Measurements from ENCODE around the gene ERMN.

Gene ERMN

DNA sequence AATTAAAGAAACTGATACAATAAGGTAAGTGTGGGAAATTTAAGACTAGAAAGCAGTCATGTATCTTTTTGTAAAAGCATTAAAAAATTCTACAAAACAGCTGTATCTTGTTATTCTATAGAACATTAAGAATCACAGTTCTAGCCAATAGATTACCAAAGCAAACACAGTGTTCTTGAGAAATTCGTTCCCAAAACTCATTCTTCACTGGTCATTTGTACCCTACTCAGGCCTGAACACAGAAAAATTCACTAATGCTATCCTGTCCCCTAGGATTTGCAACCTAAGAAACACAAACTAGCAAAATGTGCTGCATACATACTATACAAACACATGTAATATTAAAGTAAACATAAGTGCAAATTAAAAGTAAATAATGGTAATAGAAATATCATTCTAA, 29.1 kb downstream of the ERMN start:
- DNase-seq: no peak
- Histone ChIP-seq H3K4me3 (ENCODE audit: low read depth, low read length) (no peak overlapping the region), H3K9me3 (no peaks in the 10 kb centered on the region), H3K36me3 (no peaks in the 10 kb centered on the region), H3K4me1 (no peaks in the 10 kb centered on the region), H3K27me3 (no peaks in the 10 kb centered on the region; the same call in 1 of the 2 replicates)
- TF ChIP-seq, protein P1, sequence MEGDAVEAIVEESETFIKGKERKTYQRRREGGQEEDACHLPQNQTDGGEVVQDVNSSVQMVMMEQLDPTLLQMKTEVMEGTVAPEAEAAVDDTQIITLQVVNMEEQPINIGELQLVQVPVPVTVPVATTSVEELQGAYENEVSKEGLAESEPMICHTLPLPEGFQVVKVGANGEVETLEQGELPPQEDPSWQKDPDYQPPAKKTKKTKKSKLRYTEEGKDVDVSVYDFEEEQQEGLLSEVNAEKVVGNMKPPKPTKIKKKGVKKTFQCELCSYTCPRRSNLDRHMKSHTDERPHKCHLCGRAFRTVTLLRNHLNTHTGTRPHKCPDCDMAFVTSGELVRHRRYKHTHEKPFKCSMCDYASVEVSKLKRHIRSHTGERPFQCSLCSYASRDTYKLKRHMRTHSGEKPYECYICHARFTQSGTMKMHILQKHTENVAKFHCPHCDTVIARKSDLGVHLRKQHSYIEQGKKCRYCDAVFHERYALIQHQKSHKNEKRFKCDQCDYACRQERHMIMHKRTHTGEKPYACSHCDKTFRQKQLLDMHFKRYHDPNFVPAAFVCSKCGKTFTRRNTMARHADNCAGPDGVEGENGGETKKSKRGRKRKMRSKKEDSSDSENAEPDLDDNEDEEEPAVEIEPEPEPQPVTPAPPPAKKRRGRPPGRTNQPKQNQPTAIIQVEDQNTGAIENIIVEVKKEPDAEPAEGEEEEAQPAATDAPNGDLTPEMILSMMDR (IDR thresholded peaks at IDR 0.05; ENCODE audit: low read depth, low read length): no peak

DNA sequence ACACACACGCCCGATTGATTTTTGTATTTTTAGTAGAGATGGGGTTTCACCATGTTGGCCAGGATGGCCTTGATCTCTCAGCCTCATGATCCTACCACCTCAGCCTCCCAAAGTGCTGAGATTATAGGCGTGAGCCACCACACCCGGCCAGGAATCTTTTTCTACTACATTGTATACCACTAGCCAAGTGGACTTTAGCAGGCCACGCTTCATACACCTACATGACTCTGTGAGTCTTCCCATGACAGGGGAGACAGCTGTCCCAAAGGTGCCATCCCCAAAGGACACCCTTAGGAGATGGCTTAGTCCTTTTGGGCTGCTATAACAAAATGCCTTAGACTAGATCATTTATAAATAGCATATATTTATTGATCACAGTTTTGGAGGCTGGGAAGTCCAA, 32.8 kb downstream of the ERMN start:
- no peak for DNase-seq
- Histone ChIP-seq H3K36me3 (no peaks in the 10 kb centered on the region), H3K27me3 (no peaks in the 10 kb centered on the region), H3K4me1 (no peaks in the 10 kb centered on the region), H3K4me3 (ENCODE audit: low read depth, low read length) (no peak overlapping the region), H3K9me3 (no peaks in the 10 kb centered on the region)
- TF ChIP-seq, protein P1 (IDR thresholded peaks at IDR 0.05; ENCODE audit: low read depth, low read length): no peak

DNA sequence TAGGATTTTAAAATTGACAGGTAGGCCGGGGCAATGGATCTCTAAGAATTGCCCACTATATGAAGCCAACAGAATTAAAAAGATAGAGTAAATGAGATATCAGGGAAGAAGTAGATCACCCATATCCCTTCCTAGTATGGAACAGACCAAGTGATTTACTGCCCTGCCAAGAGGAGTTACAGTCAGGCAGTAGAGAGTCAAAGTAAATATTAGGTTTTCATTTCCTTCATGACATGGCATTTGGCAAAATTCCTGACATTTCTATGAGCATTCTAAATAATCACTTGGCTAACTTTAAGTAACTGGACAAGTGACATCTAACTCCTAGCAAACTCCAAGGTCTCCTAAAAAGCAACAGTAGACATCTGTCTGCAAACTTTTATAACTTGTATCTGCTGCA, 34.6 kb downstream of the ERMN start:
- H3K4me1 ChIP-seq: no peaks in the 10 kb centered on the region
- no peak overlapping the region for H3K4me3 ChIP-seq (ENCODE audit: low read depth, low read length)
- H3K9me3 ChIP-seq: no peaks in the 10 kb centered on the region
- H3K27me3 ChIP-seq: no peaks in the 10 kb centered on the region
- DNase-seq: no peak
- H3K36me3 ChIP-seq: no peaks in the 10 kb centered on the region
- TF ChIP-seq, protein P1 (IDR thresholded peaks at IDR 0.05; ENCODE audit: low read depth, low read length): no peak

DNA sequence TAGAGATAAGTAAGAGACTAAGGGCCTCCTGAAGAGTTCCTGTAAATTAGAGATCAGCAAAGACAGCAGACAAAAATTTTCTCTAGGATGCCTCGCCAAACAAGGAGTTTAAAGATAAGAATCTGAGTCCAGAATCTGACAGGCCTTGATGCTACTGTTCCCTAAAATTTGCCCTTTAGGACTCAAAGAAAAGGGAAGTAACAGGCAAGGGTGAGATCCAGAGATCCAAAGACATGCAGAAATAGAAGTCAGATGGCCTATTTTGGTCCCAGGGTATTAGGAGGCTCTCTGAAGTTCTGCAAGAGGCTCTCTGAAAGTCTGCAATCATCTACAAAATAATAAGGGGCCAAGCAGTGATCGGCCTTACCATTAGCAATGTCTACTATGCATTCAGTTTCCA, 35.1 kb downstream of the ERMN start:
- TF ChIP-seq, protein P1 (IDR thresholded peaks at IDR 0.05; ENCODE audit: low read depth, low read length): no peak
- H3K27me3 ChIP-seq: no peaks in the 10 kb centered on the region
- no peaks in the 10 kb centered on the region for H3K36me3 ChIP-seq
- H3K4me1 ChIP-seq: no peaks in the 10 kb centered on the region
- H3K4me3 ChIP-seq (ENCODE audit: low read depth, low read length): no peak overlapping the region
- no peak for DNase-seq
- no peaks in the 10 kb centered on the region for H3K9me3 ChIP-seq

DNA sequence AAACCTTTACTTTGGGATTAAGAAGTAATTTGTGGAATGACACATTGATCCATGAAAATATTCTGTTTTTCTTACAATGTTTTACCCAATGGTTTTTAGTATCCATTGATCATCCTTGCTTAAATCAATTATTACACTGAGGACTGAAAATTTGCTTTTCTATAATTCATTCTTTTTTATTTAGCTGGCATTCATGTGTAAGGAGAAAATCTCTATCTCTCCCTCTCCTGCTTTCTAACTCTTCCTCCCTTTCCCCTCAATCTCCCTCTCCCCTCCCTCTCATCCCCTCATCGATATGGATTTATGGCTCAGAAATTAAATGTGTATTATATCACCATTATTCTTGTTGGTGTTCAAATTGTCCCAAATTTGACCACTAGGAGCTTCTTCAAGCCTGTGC, 38.5 kb downstream of the ERMN start:
- H3K4me3 ChIP-seq (ENCODE audit: low read depth, low read length): no peak overlapping the region

DNA sequence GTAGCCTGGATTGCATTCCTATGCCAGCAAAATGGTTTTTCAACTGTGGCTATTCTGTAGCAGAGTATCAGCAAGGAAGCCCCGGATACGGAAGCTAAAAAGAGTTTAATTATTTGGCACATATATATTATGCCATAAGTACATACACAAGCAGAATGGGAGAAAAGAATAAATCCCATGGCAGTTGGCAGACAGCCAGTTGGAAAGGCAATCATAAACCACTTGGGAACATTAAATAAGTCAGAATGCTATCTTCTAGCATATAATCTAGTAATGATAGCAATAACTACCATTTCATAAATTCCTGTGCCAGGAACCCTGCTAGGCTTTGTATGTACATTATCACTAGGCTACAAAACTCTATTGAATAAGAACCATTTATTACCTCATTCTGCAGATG, 42.2 kb downstream of the ERMN start:
- H3K9me3 ChIP-seq: no peaks in the 10 kb centered on the region
- no peaks in the 10 kb centered on the region for H3K4me1 ChIP-seq
- TF ChIP-seq, protein P1 (IDR thresholded peaks at IDR 0.05; ENCODE audit: low read depth, low read length): no peak
- H3K27me3 ChIP-seq: no peaks in the 10 kb centered on the region
- no peak overlapping the region for H3K4me3 ChIP-seq (ENCODE audit: low read depth, low read length)
- H3K36me3 ChIP-seq: no peaks in the 10 kb centered on the region
- no peak for DNase-seq

More for the DNA sequence above, 38.5 kb downstream of the ERMN start:
- Histone ChIP-seq H3K9me3 (no peaks in the 10 kb centered on the region), H3K27me3 (no peaks in the 10 kb centered on the region), H3K4me1 (no peaks in the 10 kb centered on the region), H3K36me3 (no peaks in the 10 kb centered on the region)
- no peak for DNase-seq
- TF ChIP-seq, protein P1 (IDR thresholded peaks at IDR 0.05; ENCODE audit: low read depth, low read length): no peak
